ENCODE measurements around the gene ORC3.
"Not testable (repeated sequence)": the region's sequence is repeated elsewhere in the genome, so short reads cannot be mapped to it uniquely, and the experiment has no call there.

Gene ORC3

GRCh38 chr6:87658516-87658915 is 68.6 kb downstream of the ORC3 start:
- in situ Hi-C loops (cut with MboI; ENCODE audit: low sequenced_read_pairs) = no loop called here

GRCh38 chr6:87660226-87660911 is 70.4 kb downstream of the ORC3 start:
- in situ Hi-C loops (cut with MboI; ENCODE audit: low sequenced_read_pairs) = no loop called here

GRCh38 chr6:87661016-87661415 is 71.1 kb downstream of the ORC3 start:
- in situ Hi-C loops (cut with MboI; ENCODE audit: low sequenced_read_pairs) = no loop called here

GRCh38 chr6:87661503-87661902 is 71.6 kb downstream of the ORC3 start:
- in situ Hi-C loops (cut with MboI; ENCODE audit: low sequenced_read_pairs) = no loop called here

GRCh38 chr6:87663434-87663833 is 73.5 kb downstream of the ORC3 start:
- in situ Hi-C loops (cut with MboI; ENCODE audit: low sequenced_read_pairs) = no loop called here

GRCh38 chr6:87664921-87665485 is 75.1 kb downstream of the ORC3 start:
- in situ Hi-C loops (cut with MboI; ENCODE audit: low sequenced_read_pairs) = no loop called here

GRCh38 chr6:87667032-87667431 is 77.1 kb downstream of the ORC3 start:
- in situ Hi-C loops (cut with MboI; ENCODE audit: low sequenced_read_pairs) = no loop called here

GRCh38 chr6:87668013-87668412 is 78.1 kb downstream of the ORC3 start:
- in situ Hi-C loops (cut with MboI; ENCODE audit: low sequenced_read_pairs) = no loop called here

GRCh38 chr6:87669051-87669450 is 79.1 kb downstream of the ORC3 start:
- in situ Hi-C loops (cut with MboI; ENCODE audit: low sequenced_read_pairs) = no loop called here

GRCh38 chr6:87670707-87671106 is 80.8 kb downstream of the ORC3 start:
- in situ Hi-C loops (cut with MboI; ENCODE audit: low sequenced_read_pairs) = no loop called here

- in situ Hi-C loops (cut with MboI; ENCODE audit: low sequenced_read_pairs) = no loop called here
These were observed 81.7 kb downstream of the ORC3 start for GRCh38 chr6:87671555-87672029.

- in situ Hi-C loops (cut with MboI; ENCODE audit: low sequenced_read_pairs) = no loop called here
These were observed 82.7 kb downstream of the ORC3 start for GRCh38 chr6:87672641-87673040.

GRCh38 chr6:87673237-87673636 is 83.3 kb downstream of the ORC3 start:
- in situ Hi-C loops (cut with MboI; ENCODE audit: low sequenced_read_pairs) = no loop called here

- in situ Hi-C loops (cut with MboI; ENCODE audit: low sequenced_read_pairs) = no loop called here
These were observed 84.4 kb downstream of the ORC3 start for GRCh38 chr6:87674290-87674689.

GRCh38 chr6:87675004-87675681 is 85.2 kb downstream of the ORC3 start:
- in situ Hi-C loops (cut with MboI; ENCODE audit: low sequenced_read_pairs) = no loop called here

GRCh38 chr6:87682310-87682709 is 92.4 kb downstream of the ORC3 start:
- in situ Hi-C loops (cut with MboI; ENCODE audit: low sequenced_read_pairs) = no loop called here

GRCh38 chr6:87683890-87684289 is 94.0 kb downstream of the ORC3 start:
- in situ Hi-C loops (cut with MboI; ENCODE audit: low sequenced_read_pairs) = no loop called here

GRCh38 chr6:87684895-87685654 is 95.1 kb downstream of the ORC3 start:
- in situ Hi-C loops (cut with MboI; ENCODE audit: low sequenced_read_pairs) = no loop called here

GRCh38 chr6:87686636-87687205 is 96.8 kb downstream of the ORC3 start:
- in situ Hi-C loops (cut with MboI; ENCODE audit: low sequenced_read_pairs) = not testable (repeated sequence)

- in situ Hi-C loops (cut with MboI; ENCODE audit: low sequenced_read_pairs) = no loop called here
These were observed 97.4 kb downstream of the ORC3 start for GRCh38 chr6:87687296-87687695.

GRCh38 chr6:87687893-87688292 is 98.0 kb downstream of the ORC3 start:
- in situ Hi-C loops (cut with MboI; ENCODE audit: low sequenced_read_pairs) = not testable (repeated sequence)

Measured in hTERT RPE-1 (cell line).